IMR-90 (cell line): ENCODE data around the gene SLC38A4. TPM values are rescaled to one million over a fixed set of nuclear protein-coding genes. Genes with fewer than 3 reads are reported as not detected.
A peak's percentile ranks its signal among the peaks of the same experiment; 100 is the strongest.

ENCODE experiments used
- ATAC-seq: fragments of 200-7000 bp; cut with Tn5 transposase; 2 replicates; pipeline ENCODE4 v1.9.1; 2020; ENCODE audit warnings: low read depth, mild to moderate bottlenecking, moderate library complexity
- BruUV-seq: library from RNA; stranded (reverse); fragments of 400-500 nt; replicated peaks from 2 replicates; lab custom pipeline; 2021; lab: Mats Ljungman, UMichigan
- CTCF ChIA-PET: fragments of 300-600 bp; formaldehyde crosslinking; extraction: SDS; loops from one replicate; lab custom pipeline; 2021; ENCODE audit warnings: antibody characterized with exemption; lab: Yijun Ruan, JAX
- POLR2A ChIA-PET: fragments of 300-600 bp; sonication (Branson Sonifier 250); formaldehyde crosslinking; loops from one replicate; lab custom pipeline; 2022; ENCODE audit warnings: antibody characterized with exemption; ENCODE audit not compliant: unreplicated experiment; lab: Charles Lee
- DNase-seq: peaks from one replicate; pipeline ENCODE4 v3.0.0; 2013
- H2AFZ ChIP-seq: replicated peaks from 2 replicates; pipeline ENCODE3; 2013; ENCODE audit warnings: low read length, mild to moderate bottlenecking; ENCODE audit not compliant: poor library complexity
- H2AK5ac ChIP-seq: 2 replicates; pipeline ENCODE4 v1.6.1; 2013; ENCODE audit warnings: low read depth, low read length, inconsistent platforms
- H2AK9ac ChIP-seq: replicated peaks from 2 replicates; pipeline ENCODE3; 2013; ENCODE audit warnings: mild to moderate bottlenecking, low read depth, low read length, moderate library complexity; ENCODE audit not compliant: poor library complexity
- H2BK120ac ChIP-seq: 2 replicates; pipeline ENCODE4 v1.6.1; 2013; ENCODE audit warnings: low read depth, low read length, inconsistent platforms
- H2BK15ac ChIP-seq: 3 replicates; pipeline ENCODE4 v1.6.1; 2013; ENCODE audit warnings: low read depth, low read length, inconsistent platforms
- H2BK20ac ChIP-seq: 2 replicates; pipeline ENCODE4 v1.6.1; 2013; ENCODE audit warnings: low read depth, mild to moderate bottlenecking, inconsistent platforms, low read length, moderate library complexity
- H2BK5ac ChIP-seq: 2 replicates; pipeline ENCODE4 v1.6.1; 2013; ENCODE audit warnings: mild to moderate bottlenecking, low read depth, low read length, inconsistent platforms; ENCODE audit not compliant: poor library complexity, severe bottlenecking
- H3K14ac ChIP-seq: replicated peaks from 2 replicates; pipeline ENCODE4 v1.6.1; 2013; ENCODE audit warnings: low read depth, low read length, inconsistent platforms
- H3K18ac ChIP-seq: 2 replicates; pipeline ENCODE4 v1.6.1; 2013; ENCODE audit warnings: low read depth, low read length, control low read depth
- H3K23ac ChIP-seq: 2 replicates; pipeline ENCODE4 v1.6.1; 2013; ENCODE audit warnings: low read depth, low read length, inconsistent platforms
- H3K27ac ChIP-seq: 2 replicates; pipeline ENCODE4 v1.5.1; 2013; ENCODE audit warnings: mild to moderate bottlenecking, control low read depth, low read length; ENCODE audit not compliant: insufficient read depth
- H3K27me3 ChIP-seq: 2 replicates; pipeline ENCODE4 v1.6.1; 2013; ENCODE audit warnings: low read length; ENCODE audit not compliant: control insufficient read depth, insufficient read depth
- H3K36me3 ChIP-seq: 2 replicates; pipeline ENCODE4 v1.6.1; 2013; ENCODE audit warnings: low read length, mixed read lengths; ENCODE audit not compliant: control insufficient read depth, insufficient read depth
- H3K4ac ChIP-seq: 2 replicates; pipeline ENCODE4 v1.6.1; 2013; ENCODE audit warnings: low read depth, low read length, inconsistent platforms
- H3K4me1 ChIP-seq: 2 replicates; pipeline ENCODE4 v1.6.1; 2013; ENCODE audit warnings: low read length, mixed read lengths; ENCODE audit not compliant: control insufficient read depth, insufficient read depth
- H3K4me2 ChIP-seq: 2 replicates; pipeline ENCODE4 v1.6.1; 2013; ENCODE audit warnings: low read depth, mild to moderate bottlenecking, control low read depth, low read length, moderate library complexity
- H3K4me3 ChIP-seq: 2 replicates; pipeline ENCODE4 v1.5.1; 2013; ENCODE audit warnings: low read depth, mild to moderate bottlenecking, control low read depth, low read length, moderate library complexity; ENCODE audit not compliant: insufficient read depth
- H3K56ac ChIP-seq: 2 replicates; pipeline ENCODE4 v1.6.1; 2013; ENCODE audit warnings: low read length, inconsistent platforms; ENCODE audit not compliant: insufficient read depth; ENCODE audit errors: extremely low read depth
- H3K79me1 ChIP-seq, 2 experiments: 2 replicates each; pipeline ENCODE4 v1.6.1; 2013; ENCODE audit warnings: low read length in 2 of 2, inconsistent platforms in 1 of 2, low read depth in 1 of 2
- H3K9ac ChIP-seq: 2 replicates; pipeline ENCODE4 v1.6.1; 2013; ENCODE audit warnings: low read depth, low read length, control low read depth
- H3K9me1 ChIP-seq: 2 replicates; pipeline ENCODE4 v1.6.1; 2013; ENCODE audit warnings: low read length, inconsistent platforms; ENCODE audit not compliant: insufficient read depth
- H3K9me3 ChIP-seq: 2 replicates; pipeline ENCODE4 v1.6.1; 2013; ENCODE audit warnings: low read length; ENCODE audit not compliant: control insufficient read depth, insufficient read depth
- H4K20me1 ChIP-seq: 2 replicates; pipeline ENCODE4 v1.6.1; 2013; ENCODE audit warnings: low read length, inconsistent platforms; ENCODE audit not compliant: insufficient read depth
- H4K5ac ChIP-seq: 2 replicates; pipeline ENCODE4 v1.6.1; 2013; ENCODE audit warnings: mild to moderate bottlenecking, low read depth, low read length, control low read depth
- H4K8ac ChIP-seq, 2 experiments: 2 replicates each; pipeline ENCODE4 v1.6.1; 2013; ENCODE audit warnings: low read depth in 2 of 2, low read length in 2 of 2, control low read depth in 1 of 2, inconsistent platforms in 1 of 2
- H4K91ac ChIP-seq: 2 replicates; pipeline ENCODE4 v1.6.1; 2013; ENCODE audit warnings: low read depth, low read length, inconsistent platforms; ENCODE audit not compliant: insufficient read depth
- CHD1 ChIP-seq: IDR thresholded peaks from 2 replicates; pipeline ENCODE4 v1.6.1; 2012; ENCODE audit warnings: low read depth, low read length, improper control_type of control experiment
- FOS ChIP-seq: fragments of 150-350 bp; IDR thresholded peaks from 2 replicates; pipeline ENCODE4 v1.6.1; 2016; ENCODE audit warnings: low read depth, low read length
- MAZ ChIP-seq: IDR thresholded peaks from 2 replicates; pipeline ENCODE4 v1.6.1; 2012; ENCODE audit warnings: low read depth, mild to moderate bottlenecking, low read length, improper control_type of control experiment, moderate library complexity, borderline replicate concordance
- RAD21 ChIP-seq: IDR thresholded peaks from 2 replicates; pipeline ENCODE4 v1.6.1; 2012; ENCODE audit warnings: low read length, improper control_type of control experiment
- SMC3 ChIP-seq: fragments of 150-350 bp; IDR thresholded peaks from 2 replicates; pipeline ENCODE4 v1.6.1; 2016; ENCODE audit warnings: low read depth, mild to moderate bottlenecking, antibody characterized with exemption, low read length, moderate library complexity
- WGBS, 2 experiments: methylation state at CpG; one replicate each; pipeline versions ENCODE4 v1.1.5 to v1.1.7; 2013; ENCODE audit warnings: missing lambda C conversion rate in 2 of 2; ENCODE audit not compliant: insufficient read length in 1 of 2; ENCODE audit errors: extremely low coverage in 2 of 2; 5-methylcytosine and 5-hydroxymethylcytosine counted together
- dilution Hi-C: fragments of 300-500 bp; cut with HindIII; formaldehyde crosslinking; loops from one replicate; pipeline ENCODE4 v1.14.3; 2018; ENCODE audit warnings: low sequenced_read_pairs; ENCODE audit not compliant: unreplicated experiment
- in situ Hi-C: fragments of 300-500 bp; cut with MboI; formaldehyde crosslinking; loops from 3 replicates; pipeline ENCODE4 v1.14.3; 2019; ENCODE audit warnings: low sequenced_read_pairs, inconsistent platforms, mixed read lengths
- intact Hi-C: fragments of 100-400 bp; cut with micrococcal nuclease; formaldehyde crosslinking; loops from 2 replicates; pipeline ENCODE4 v1.10.0; 2022
- polyA plus RNA-seq, 3 experiments: library from polyadenylated mRNA; depleted of rRNA; stranded (reverse); fragments of >200 nt; gene quantifications; 2 replicates each; pipeline ENCODE4 v1.2.3, GENCODE V29; 2012; ENCODE audit warnings: low replicate concordance in 1 of 3
- total RNA-seq: library from RNA; depleted of rRNA; stranded (reverse); fragments of >200 nt; gene quantifications from 2 replicates; pipeline ENCODE4 v1.2.3, GENCODE V29; 2012

The SLC38A4 gene
- total and polyA plus RNA-seq, 2 of the 4 experiments (the other 2 are of a cell fraction) = 2.3 to 2.7 TPM

DNA sequence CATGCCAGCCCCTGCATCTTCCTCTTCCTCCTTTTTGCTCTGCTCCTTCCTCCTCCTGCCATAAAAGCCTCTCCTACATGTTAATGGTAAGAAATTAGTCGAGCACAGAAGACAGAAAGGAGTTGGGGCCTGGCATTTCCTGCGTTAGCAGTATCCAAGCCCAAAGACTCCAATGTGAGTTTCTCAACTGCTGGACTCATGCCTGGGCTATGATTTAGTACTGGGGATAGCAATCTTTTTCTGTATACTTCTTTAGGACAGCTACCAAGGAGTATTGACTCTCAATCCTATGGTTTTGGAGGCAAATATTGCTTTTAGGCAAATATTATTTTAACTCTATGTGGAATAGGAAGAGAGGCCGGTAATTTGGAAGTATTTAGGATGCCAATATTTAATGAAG, 18.0 kb upstream of the SLC38A4 start:
- ChIA-PET CTCF (interaction anchor here (0.7 kb wide), 1 partner anchor 44 kb away, joined by 3 read pairs; no protein-coding TSS in a partner anchor), POLR2A (no interaction called here)
- Histone ChIP-seq H4K8ac (no peak overlapping the region), H4K91ac (no peak overlapping the region), H2BK5ac (no peak overlapping the region), H3K9ac (no peak overlapping the region), H3K9me1 (peaks cover 2% of the 10 kb centered on the region; the same call in 1 of the 2 replicates), H3K79me1 (no peaks in the 10 kb centered on the region), H3K4me3 (no peak overlapping the region), H3K4me1 (peaks cover 8% of the 10 kb centered on the region), H2BK120ac (no peak overlapping the region), H3K9me3 (no peaks in the 10 kb centered on the region), H3K36me3 (no peaks in the 10 kb centered on the region), H3K27me3 (no peaks in the 10 kb centered on the region), H3K56ac (no peak overlapping the region), H3K4ac (no peak overlapping the region), H3K4me2 (no peak overlapping the region), H3K18ac (peak overlapping the region; percentile 17; the same call in 1 of the 2 replicates), H2BK20ac (no peak overlapping the region), H3K27ac (no peak overlapping the region), H4K5ac (no peak overlapping the region; the same call in 1 of the 2 replicates), H2BK15ac (no peak overlapping the region), H2AK5ac (no peak overlapping the region), H3K14ac (no peak overlapping the region), H4K20me1 (no peaks in the 10 kb centered on the region), H3K23ac (no peak overlapping the region), H2AK9ac (no peak overlapping the region), H2AFZ (no peak overlapping the region)
- WGBS, 2 experiments = no CpG with 5 or more reads among the region's 3 CpGs
- ATAC-seq (peak; percentile 77), DNase-seq (peak; percentile 58)
- intact Hi-C loops = no loop called here
- in situ Hi-C loops = no loop called here
- TF ChIP-seq RAD21 (no peak), FOS (no peak), MAZ (no peak), SMC3 (no peak), CHD1 (no peak)
- BruUV-seq = no TSS peak
- dilution Hi-C loops = no loop called here
